ENCODE results near the gene CIPC. TPM values are rescaled to one million over a fixed set of nuclear protein-coding genes. Genes with fewer than 3 reads are reported as not detected.

CIPC gene
- total RNA-seq, 1 experiment from 2014 or later = 20.6 TPM

DNA sequence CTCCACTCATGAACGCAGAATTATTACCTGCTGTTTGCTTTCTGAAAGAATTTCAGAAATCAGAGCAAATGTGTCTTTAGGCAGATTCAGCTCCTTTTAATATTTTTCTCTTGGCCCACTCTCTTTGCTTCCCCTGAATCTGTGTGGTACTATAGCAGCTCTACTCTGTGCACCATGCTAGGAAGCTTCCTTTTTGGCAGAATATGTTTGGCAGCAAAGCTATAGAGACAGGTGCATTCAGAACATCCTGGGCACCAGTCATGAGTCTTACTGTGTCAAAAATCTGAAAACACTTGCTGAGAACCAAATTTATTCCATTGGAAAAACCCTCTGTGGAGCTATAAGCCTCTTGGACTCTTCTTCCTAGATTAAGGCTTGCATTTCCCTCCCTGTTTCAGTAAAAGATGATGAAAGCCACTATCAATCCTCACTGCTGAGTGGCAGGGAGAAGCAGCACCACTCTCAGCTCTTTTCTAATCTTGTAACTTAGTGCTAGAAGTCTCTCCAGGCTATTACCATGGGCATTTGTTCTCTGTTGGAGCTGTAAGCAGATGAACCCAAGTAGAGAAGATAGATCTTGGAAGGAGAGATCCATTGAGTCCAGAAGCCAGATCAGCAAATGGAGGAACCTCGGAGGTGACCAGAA, 18.2 kb downstream of the CIPC start:
- ChIA-PET POLR2A (interaction anchor here (1.3 kb wide), 1 partner anchor 16 kb away, joined by 3 read pairs; no protein-coding TSS in a partner anchor), RAD21 (ENCODE audit: low non-redundant PET in 1 of 2, low total read pairs in 2 of 2, uncharacterized antibody in 2 of 2, unreplicated experiment in 2 of 2) (no interaction called here), CTCF (interaction anchor here (0.8 kb wide), 1 partner anchor 12 kb away, joined by 3 read pairs; no protein-coding TSS in a partner anchor)
- Histone ChIP-seq H3K4me1 (ENCODE audit: control insufficient read depth in 1 of 2, insufficient read depth in 2 of 2, low read length in 2 of 2) (no peaks in the 10 kb centered on the region), H3K4me3 (replicated peaks in 1 of 2; ENCODE audit: low read depth in 1 of 2, low read length in 2 of 2) (no peak overlapping the region), H2AFZ (ENCODE audit: low read depth, low read length, poor library complexity, severe bottlenecking) (no peak overlapping the region), H4K20me1 (ENCODE audit: insufficient read depth) (no peaks in the 10 kb centered on the region), H3K27ac (ENCODE audit: low read depth, low read length) (no peak overlapping the region), H3K36me3 (ENCODE audit: control insufficient read depth in 1 of 2, insufficient read depth in 2 of 2, low read length in 2 of 2) (peaks cover 6 to 28% of the 10 kb centered on the region in 2 experiments; a peak in 2 of 4 replicates), H3K9me3 (ENCODE audit: control insufficient read depth in 1 of 2, insufficient read depth in 1 of 2, low read depth in 1 of 2, low read length in 2 of 2) (no peaks in the 10 kb centered on the region), H3K79me2 (ENCODE audit: insufficient read depth, low read length) (no peaks in the 10 kb centered on the region), H3K9me2 (ENCODE audit: insufficient read depth) (no peaks in the 10 kb centered on the region), H3K27me3 (ENCODE audit: insufficient read depth, low read length) (no peaks in the 10 kb centered on the region), H3K9ac (ENCODE audit: low read length) (no peak overlapping the region), H3K4me2 (ENCODE audit: low read length) (no peak overlapping the region)
- DNase-seq (ENCODE audit: low read depth, low spot score) (no peak), ATAC-seq (no peak)
- intact Hi-C loops (cut with micrococcal nuclease) = no loop called here
- TF ChIP-seq TCF7L2 (IDR thresholded peaks at IDR 0.05; ENCODE audit: borderline replicate concordance, extremely low read depth, insufficient read depth, insufficient read length) (no peak), ELF1 (IDR thresholded peaks at IDR 0.05; ENCODE audit: borderline replicate concordance, low read depth) (no peak), FOSL1 (IDR thresholded peaks at IDR 0.05; ENCODE audit: low read depth) (no peak), JUND (IDR thresholded peaks at IDR 0.05) (no peak), EZH2phosphoT487 (IDR thresholded peaks at IDR 0.05; ENCODE audit: borderline replicate concordance) (no peak), POLR2AphosphoS5 (IDR thresholded peaks at IDR 0.05; ENCODE audit: low read depth, low read length) (no peak), ZNF274 (IDR thresholded peaks at IDR 0.05; ENCODE audit: low read depth, low read length) (no peak), EZH2 (IDR thresholded peaks at IDR 0.05) (no peak), SIN3A (IDR thresholded peaks at IDR 0.05; ENCODE audit: low read depth) (no peak), CEBPB (IDR thresholded peaks at IDR 0.05; ENCODE audit: low read depth) (no peak), YY1 (IDR thresholded peaks at IDR 0.05; ENCODE audit: extremely low read depth, insufficient replicate concordance, low read depth, low read length) (no peak), RAD21 (IDR thresholded peaks at IDR 0.05; ENCODE audit: low read depth) (no peak), SP1 (IDR thresholded peaks at IDR 0.05; ENCODE audit: low read depth) (no peak), POLR2A (IDR thresholded peaks at IDR 0.05; ENCODE audit: borderline replicate concordance, extremely low read depth, insufficient read depth, insufficient read length) (no peak), ZFX (IDR thresholded peaks at IDR 0.05) (no peak)
- TF ChIP-seq, protein P1, sequence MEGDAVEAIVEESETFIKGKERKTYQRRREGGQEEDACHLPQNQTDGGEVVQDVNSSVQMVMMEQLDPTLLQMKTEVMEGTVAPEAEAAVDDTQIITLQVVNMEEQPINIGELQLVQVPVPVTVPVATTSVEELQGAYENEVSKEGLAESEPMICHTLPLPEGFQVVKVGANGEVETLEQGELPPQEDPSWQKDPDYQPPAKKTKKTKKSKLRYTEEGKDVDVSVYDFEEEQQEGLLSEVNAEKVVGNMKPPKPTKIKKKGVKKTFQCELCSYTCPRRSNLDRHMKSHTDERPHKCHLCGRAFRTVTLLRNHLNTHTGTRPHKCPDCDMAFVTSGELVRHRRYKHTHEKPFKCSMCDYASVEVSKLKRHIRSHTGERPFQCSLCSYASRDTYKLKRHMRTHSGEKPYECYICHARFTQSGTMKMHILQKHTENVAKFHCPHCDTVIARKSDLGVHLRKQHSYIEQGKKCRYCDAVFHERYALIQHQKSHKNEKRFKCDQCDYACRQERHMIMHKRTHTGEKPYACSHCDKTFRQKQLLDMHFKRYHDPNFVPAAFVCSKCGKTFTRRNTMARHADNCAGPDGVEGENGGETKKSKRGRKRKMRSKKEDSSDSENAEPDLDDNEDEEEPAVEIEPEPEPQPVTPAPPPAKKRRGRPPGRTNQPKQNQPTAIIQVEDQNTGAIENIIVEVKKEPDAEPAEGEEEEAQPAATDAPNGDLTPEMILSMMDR (IDR thresholded peaks at IDR 0.05 in 2 of 3, conservative IDR thresholded peaks at IDR 0.05 in 1 of 3; ENCODE audit: borderline replicate concordance in 1 of 3, insufficient read depth in 1 of 3, low read depth in 2 of 3, low read length in 2 of 3) = no peak
- TF ChIP-seq, protein P2, sequence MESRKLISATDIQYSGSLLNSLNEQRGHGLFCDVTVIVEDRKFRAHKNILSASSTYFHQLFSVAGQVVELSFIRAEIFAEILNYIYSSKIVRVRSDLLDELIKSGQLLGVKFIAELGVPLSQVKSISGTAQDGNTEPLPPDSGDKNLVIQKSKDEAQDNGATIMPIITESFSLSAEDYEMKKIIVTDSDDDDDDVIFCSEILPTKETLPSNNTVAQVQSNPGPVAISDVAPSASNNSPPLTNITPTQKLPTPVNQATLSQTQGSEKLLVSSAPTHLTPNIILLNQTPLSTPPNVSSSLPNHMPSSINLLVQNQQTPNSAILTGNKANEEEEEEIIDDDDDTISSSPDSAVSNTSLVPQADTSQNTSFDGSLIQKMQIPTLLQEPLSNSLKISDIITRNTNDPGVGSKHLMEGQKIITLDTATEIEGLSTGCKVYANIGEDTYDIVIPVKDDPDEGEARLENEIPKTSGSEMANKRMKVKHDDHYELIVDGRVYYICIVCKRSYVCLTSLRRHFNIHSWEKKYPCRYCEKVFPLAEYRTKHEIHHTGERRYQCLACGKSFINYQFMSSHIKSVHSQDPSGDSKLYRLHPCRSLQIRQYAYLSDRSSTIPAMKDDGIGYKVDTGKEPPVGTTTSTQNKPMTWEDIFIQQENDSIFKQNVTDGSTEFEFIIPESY (IDR thresholded peaks at IDR 0.05; ENCODE audit: extremely low read depth, insufficient replicate concordance, low read length) = no peak
- TF ChIP-seq, protein P3, sequence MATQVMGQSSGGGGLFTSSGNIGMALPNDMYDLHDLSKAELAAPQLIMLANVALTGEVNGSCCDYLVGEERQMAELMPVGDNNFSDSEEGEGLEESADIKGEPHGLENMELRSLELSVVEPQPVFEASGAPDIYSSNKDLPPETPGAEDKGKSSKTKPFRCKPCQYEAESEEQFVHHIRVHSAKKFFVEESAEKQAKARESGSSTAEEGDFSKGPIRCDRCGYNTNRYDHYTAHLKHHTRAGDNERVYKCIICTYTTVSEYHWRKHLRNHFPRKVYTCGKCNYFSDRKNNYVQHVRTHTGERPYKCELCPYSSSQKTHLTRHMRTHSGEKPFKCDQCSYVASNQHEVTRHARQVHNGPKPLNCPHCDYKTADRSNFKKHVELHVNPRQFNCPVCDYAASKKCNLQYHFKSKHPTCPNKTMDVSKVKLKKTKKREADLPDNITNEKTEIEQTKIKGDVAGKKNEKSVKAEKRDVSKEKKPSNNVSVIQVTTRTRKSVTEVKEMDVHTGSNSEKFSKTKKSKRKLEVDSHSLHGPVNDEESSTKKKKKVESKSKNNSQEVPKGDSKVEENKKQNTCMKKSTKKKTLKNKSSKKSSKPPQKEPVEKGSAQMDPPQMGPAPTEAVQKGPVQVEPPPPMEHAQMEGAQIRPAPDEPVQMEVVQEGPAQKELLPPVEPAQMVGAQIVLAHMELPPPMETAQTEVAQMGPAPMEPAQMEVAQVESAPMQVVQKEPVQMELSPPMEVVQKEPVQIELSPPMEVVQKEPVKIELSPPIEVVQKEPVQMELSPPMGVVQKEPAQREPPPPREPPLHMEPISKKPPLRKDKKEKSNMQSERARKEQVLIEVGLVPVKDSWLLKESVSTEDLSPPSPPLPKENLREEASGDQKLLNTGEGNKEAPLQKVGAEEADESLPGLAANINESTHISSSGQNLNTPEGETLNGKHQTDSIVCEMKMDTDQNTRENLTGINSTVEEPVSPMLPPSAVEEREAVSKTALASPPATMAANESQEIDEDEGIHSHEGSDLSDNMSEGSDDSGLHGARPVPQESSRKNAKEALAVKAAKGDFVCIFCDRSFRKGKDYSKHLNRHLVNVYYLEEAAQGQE (IDR thresholded peaks at IDR 0.05; ENCODE audit: low read depth) = no peak
- BruUV-seq (replicated peaks) = TSS peak; percentile 25
